ENCODE measurements around the gene TNFRSF14.

Gene TNFRSF14

GRCh38 chr1:2602311-2602835 lies 46.2 kb downstream of the TNFRSF14 start:
- DNase-seq (ENCODE audit: low read depth): no peak
- H3K4me3 ChIP-seq (ENCODE audit: low read depth, low read length): no peak overlapping the region
- no peak for TF ChIP-seq CTCF (IDR thresholded peaks at IDR 0.05; ENCODE audit: low read depth, low read length, missing control alignments)
- in situ Hi-C loops (cut with HindIII; ENCODE audit: low sequenced_read_pairs): no loop called here

GRCh38 chr1:2602866-2603520 lies 46.8 kb downstream of the TNFRSF14 start:
- in situ Hi-C loops (cut with HindIII; ENCODE audit: low sequenced_read_pairs): no loop called here
- no peak for DNase-seq (ENCODE audit: low read depth)
- H3K4me3 ChIP-seq (ENCODE audit: low read depth, low read length): no peak overlapping the region
- no peak for TF ChIP-seq CTCF (IDR thresholded peaks at IDR 0.05; ENCODE audit: low read depth, low read length, missing control alignments)

- H3K4me3 ChIP-seq (ENCODE audit: low read depth, low read length): no peak overlapping the region
- DNase-seq (ENCODE audit: low read depth): no peak
- no peak for TF ChIP-seq CTCF (IDR thresholded peaks at IDR 0.05; ENCODE audit: low read depth, low read length, missing control alignments)
- in situ Hi-C loops (cut with HindIII; ENCODE audit: low sequenced_read_pairs): no loop called here
These were observed 47.5 kb downstream of the TNFRSF14 start for GRCh38 chr1:2603521-2604155.

- in situ Hi-C loops (cut with HindIII; ENCODE audit: low sequenced_read_pairs): no loop called here
- TF ChIP-seq CTCF (IDR thresholded peaks at IDR 0.05; ENCODE audit: low read depth, low read length, missing control alignments): no peak
- no peak overlapping the region for H3K4me3 ChIP-seq (ENCODE audit: low read depth, low read length)
- DNase-seq (ENCODE audit: low read depth): no peak
These were observed 48.1 kb downstream of the TNFRSF14 start for GRCh38 chr1:2604156-2604843.

- in situ Hi-C loops (cut with HindIII; ENCODE audit: low sequenced_read_pairs): no loop called here
- TF ChIP-seq CTCF (IDR thresholded peaks at IDR 0.05; ENCODE audit: low read depth, low read length, missing control alignments): no peak
- no peak overlapping the region for H3K4me3 ChIP-seq (ENCODE audit: low read depth, low read length)
- DNase-seq (ENCODE audit: low read depth): no peak
These were observed 48.8 kb downstream of the TNFRSF14 start for GRCh38 chr1:2604844-2605508.

Data from astrocyte of the cerebellum (primary cell).